ENCODE data around the gene C13orf46. TPM values are rescaled to one million over a fixed set of nuclear protein-coding genes. Genes with fewer than 3 reads are reported as not detected.

Gene C13orf46
- total and polyA plus RNA-seq, 2 experiments from 2014 or later, result 1.7 TPM; not detected in 1

GRCh38 chr13:113937527-113938180 lies 36.2 kb downstream of the C13orf46 start:
- H3K36me3 ChIP-seq (ENCODE audit: low read depth), result no peaks in the 10 kb centered on the region
- no peak overlapping the region for H3K4me3 ChIP-seq
- H3K79me2 ChIP-seq (ENCODE audit: insufficient read depth), result no peaks in the 10 kb centered on the region
- TF ChIP-seq EZH2phosphoT487 (IDR thresholded peaks at IDR 0.05; ENCODE audit: insufficient read depth, low read depth), result no peak
- no peak for TF ChIP-seq EZH2 (IDR thresholded peaks at IDR 0.05; ENCODE audit: insufficient read depth, poor library complexity, severe bottlenecking)
- H3K4me1 ChIP-seq (ENCODE audit: insufficient read depth), result no peaks in the 10 kb centered on the region
- H3K9me3 ChIP-seq (ENCODE audit: low read depth), result no peaks in the 10 kb centered on the region
- H3K27ac ChIP-seq, result no peak overlapping the region
- H2AFZ ChIP-seq, result no peak overlapping the region
- WGBS, 2 experiments (ENCODE audit: low coverage in 1 of 2, low lambda C conversion rate in 2 of 2, missing lambda C conversion rate in 2 of 2), result 89 to 93% methylated on average over 20 of the region's 20 CpGs
- in situ Hi-C loops (cut with MboI), result no loop called here
- H4K20me1 ChIP-seq (ENCODE audit: insufficient read depth), result no peaks in the 10 kb centered on the region
- H3K27me3 ChIP-seq (replicated peaks; ENCODE audit: insufficient read depth), result no peaks in the 10 kb centered on the region
- H3K9ac ChIP-seq, result no peak overlapping the region
- no peaks in the 10 kb centered on the region for H3F3A ChIP-seq (ENCODE audit: insufficient read depth)
- no peak overlapping the region for H3K4me2 ChIP-seq (ENCODE audit: unreplicated experiment)
- H3K9me2 ChIP-seq (ENCODE audit: insufficient read depth), result no peaks in the 10 kb centered on the region
- no peak for DNase-seq

GRCh38 chr13:113937073-113937472 lies 36.8 kb downstream of the C13orf46 start:
- no peaks in the 10 kb centered on the region for H4K20me1 ChIP-seq (ENCODE audit: insufficient read depth)
- in situ Hi-C loops (cut with MboI), result no loop called here
- no peaks in the 10 kb centered on the region for H3K4me1 ChIP-seq (ENCODE audit: insufficient read depth)
- H3K9ac ChIP-seq, result no peak overlapping the region
- no peak for DNase-seq
- H3K79me2 ChIP-seq (ENCODE audit: insufficient read depth), result no peaks in the 10 kb centered on the region
- H2AFZ ChIP-seq, result no peak overlapping the region
- H3K9me3 ChIP-seq (ENCODE audit: low read depth), result no peaks in the 10 kb centered on the region
- TF ChIP-seq EZH2 (IDR thresholded peaks at IDR 0.05; ENCODE audit: insufficient read depth, poor library complexity, severe bottlenecking), result no peak
- no peak for TF ChIP-seq EZH2phosphoT487 (IDR thresholded peaks at IDR 0.05; ENCODE audit: insufficient read depth, low read depth)
- H3K27me3 ChIP-seq (replicated peaks; ENCODE audit: insufficient read depth), result no peaks in the 10 kb centered on the region
- H3K36me3 ChIP-seq (ENCODE audit: low read depth), result no peaks in the 10 kb centered on the region
- no peak overlapping the region for H3K4me3 ChIP-seq
- H3K4me2 ChIP-seq (ENCODE audit: unreplicated experiment), result no peak overlapping the region
- 93 to 95% methylated on average over 12 of the region's 12 CpGs for WGBS, 2 experiments (ENCODE audit: low coverage in 1 of 2, low lambda C conversion rate in 2 of 2, missing lambda C conversion rate in 2 of 2)
- H3F3A ChIP-seq (ENCODE audit: insufficient read depth), result no peaks in the 10 kb centered on the region
- H3K27ac ChIP-seq, result no peak overlapping the region
- H3K9me2 ChIP-seq (ENCODE audit: insufficient read depth), result no peaks in the 10 kb centered on the region

- Histone ChIP-seq H3K79me2 (ENCODE audit: insufficient read depth) (no peaks in the 10 kb centered on the region), H3K27me3 (replicated peaks; ENCODE audit: insufficient read depth) (no peaks in the 10 kb centered on the region), H3K36me3 (ENCODE audit: low read depth) (no peaks in the 10 kb centered on the region), H3K4me1 (ENCODE audit: insufficient read depth) (no peaks in the 10 kb centered on the region), H3K27ac (no peak overlapping the region), H3K4me3 (no peak overlapping the region), H3K9me3 (ENCODE audit: low read depth) (no peaks in the 10 kb centered on the region), H3K9ac (no peak overlapping the region), H4K20me1 (ENCODE audit: insufficient read depth) (no peaks in the 10 kb centered on the region), H3K9me2 (ENCODE audit: insufficient read depth) (no peaks in the 10 kb centered on the region), H3F3A (ENCODE audit: insufficient read depth) (no peaks in the 10 kb centered on the region), H2AFZ (no peak overlapping the region), H3K4me2 (ENCODE audit: unreplicated experiment) (no peak overlapping the region)
- DNase-seq, result no peak
- no peak for TF ChIP-seq EZH2 (IDR thresholded peaks at IDR 0.05; ENCODE audit: insufficient read depth, poor library complexity, severe bottlenecking)
- TF ChIP-seq EZH2phosphoT487 (IDR thresholded peaks at IDR 0.05; ENCODE audit: insufficient read depth, low read depth), result no peak
- in situ Hi-C loops (cut with MboI), result no loop called here
- WGBS, 2 experiments (ENCODE audit: low coverage in 1 of 2, low lambda C conversion rate in 2 of 2, missing lambda C conversion rate in 2 of 2), result 93 to 94% methylated on average over 25 of the region's 25 CpGs
Observed at GRCh38 chr13:113936166-113936965, 37.5 kb downstream of the C13orf46 start.

GRCh38 chr13:113935001-113935844 lies 38.7 kb downstream of the C13orf46 start:
- H3K79me2 ChIP-seq (ENCODE audit: insufficient read depth), result no peaks in the 10 kb centered on the region
- no peaks in the 10 kb centered on the region for H3K36me3 ChIP-seq (ENCODE audit: low read depth)
- H3K27me3 ChIP-seq (replicated peaks; ENCODE audit: insufficient read depth), result no peaks in the 10 kb centered on the region
- H4K20me1 ChIP-seq (ENCODE audit: insufficient read depth), result no peaks in the 10 kb centered on the region
- H3K4me3 ChIP-seq, result no peak overlapping the region
- H2AFZ ChIP-seq, result no peak overlapping the region
- WGBS, 2 experiments (ENCODE audit: low coverage in 1 of 2, low lambda C conversion rate in 2 of 2, missing lambda C conversion rate in 2 of 2), result 83% methylated on average over 21 of the region's 21 CpGs
- H3K9ac ChIP-seq, result no peak overlapping the region
- in situ Hi-C loops (cut with MboI), result no loop called here
- no peaks in the 10 kb centered on the region for H3K9me2 ChIP-seq (ENCODE audit: insufficient read depth)
- no peak overlapping the region for H3K27ac ChIP-seq
- H3K4me2 ChIP-seq (ENCODE audit: unreplicated experiment), result no peak overlapping the region
- H3K9me3 ChIP-seq (ENCODE audit: low read depth), result no peaks in the 10 kb centered on the region
- no peak for DNase-seq
- no peaks in the 10 kb centered on the region for H3F3A ChIP-seq (ENCODE audit: insufficient read depth)
- TF ChIP-seq EZH2 (IDR thresholded peaks at IDR 0.05; ENCODE audit: insufficient read depth, poor library complexity, severe bottlenecking) (no peak), EZH2phosphoT487 (IDR thresholded peaks at IDR 0.05; ENCODE audit: insufficient read depth, low read depth) (no peak)
- no peaks in the 10 kb centered on the region for H3K4me1 ChIP-seq (ENCODE audit: insufficient read depth)
